ENCODE results near the gene KLHL28.

KLHL28 gene

GRCh38 chr14:44961554-44962333, at the start of gene KLHL28, which contains the start of gene TOGARAM1:
KLHL28 (minus strand) TSS chr14:44961947; CDS start chr14:44945928, 16,019 bp downstream.
TOGARAM1 (plus strand) TSS chr14:44962190; CDS start chr14:44962422, 232 bp downstream.
- peak within 1 kb of the TSS; percentile 96 for H3K4me3 ChIP-seq (ENCODE audit: low read depth, low read length)
- peak; percentile 100 for DNase-seq (ENCODE audit: low read depth)
- no peak for TF ChIP-seq CTCF (IDR thresholded peaks at IDR 0.05; ENCODE audit: low read depth, low read length, missing control alignments)

GRCh38 chr14:45003924-45004323, 42.2 kb upstream of the KLHL28 start:
- DNase-seq (ENCODE audit: low read depth): no peak
- H3K4me3 ChIP-seq (ENCODE audit: low read depth, low read length): no peak overlapping the region
- TF ChIP-seq CTCF (IDR thresholded peaks at IDR 0.05; ENCODE audit: low read depth, low read length, missing control alignments): no peak

GRCh38 chr14:44995770-44996294, 34.1 kb upstream of the KLHL28 start:
- H3K4me3 ChIP-seq (ENCODE audit: low read depth, low read length): no peak overlapping the region

GRCh38 chr14:44995196-44995595, 33.4 kb upstream of the KLHL28 start:
- no peak for DNase-seq (ENCODE audit: low read depth)
- TF ChIP-seq CTCF (IDR thresholded peaks at IDR 0.05; ENCODE audit: low read depth, low read length, missing control alignments): no peak
- H3K4me3 ChIP-seq (ENCODE audit: low read depth, low read length): no peak overlapping the region

More at GRCh38 chr14:44995770-44996294, 34.1 kb upstream of the KLHL28 start:
- TF ChIP-seq CTCF (IDR thresholded peaks at IDR 0.05; ENCODE audit: low read depth, low read length, missing control alignments): no peak
- DNase-seq (ENCODE audit: low read depth): no peak

GRCh38 chr14:44990533-44990932, 28.8 kb upstream of the KLHL28 start:
- TF ChIP-seq CTCF (IDR thresholded peaks at IDR 0.05; ENCODE audit: low read depth, low read length, missing control alignments): no peak
- no peak for DNase-seq (ENCODE audit: low read depth)
- H3K4me3 ChIP-seq (ENCODE audit: low read depth, low read length): no peak overlapping the region

- no peak for TF ChIP-seq CTCF (IDR thresholded peaks at IDR 0.05; ENCODE audit: low read depth, low read length, missing control alignments)
- no peak for DNase-seq (ENCODE audit: low read depth)
- no peak overlapping the region for H3K4me3 ChIP-seq (ENCODE audit: low read depth, low read length)
Measured at GRCh38 chr14:44989497-44990440, 28.0 kb upstream of the KLHL28 start.
